H1 (cell line): ENCODE results near the gene MBP. TPM values are rescaled to one million over a fixed set of nuclear protein-coding genes. Genes with fewer than 3 reads are reported as not detected.

Source experiments
- CTCF ChIA-PET: fragments of 300-600 bp; sonication (Branson Sonifier 250); formaldehyde crosslinking; loops from one replicate; lab custom pipeline; 2021; ENCODE audit not compliant: partially characterized antibody; lab: Charles Lee
- POLR2A ChIA-PET: fragments of 300-600 bp; sonication (Branson Sonifier 250); formaldehyde crosslinking; loops from one replicate; lab custom pipeline; 2021; ENCODE audit warnings: inconsistent platforms; ENCODE audit not compliant: partially characterized antibody; lab: Charles Lee
- DNase-seq, 2 experiments: peaks; one replicate each; pipeline versions ENCODE4 v3.0.0 to v3.0.0-alpha.2; 2010 to 2022; ENCODE audit warnings: low spot score in 2 of 2, low read depth in 1 of 2, mixed read lengths in 1 of 2
- FAIRE-seq: peaks from 2 replicates; lab custom pipeline; 2011; peaks lifted over from hg19 to GRCh38; lab: Jason Lieb, UNC
- H2AFZ ChIP-seq: 2 replicates; pipeline ENCODE4 v1.8.1; 2012; ENCODE audit warnings: low read length, inconsistent platforms
- H2AK5ac ChIP-seq: 2 replicates; pipeline ENCODE4 v1.6.1; 2013; ENCODE audit warnings: low read depth, low read length
- H2BK120ac ChIP-seq: replicated peaks from 2 replicates; pipeline ENCODE3; 2013; ENCODE audit warnings: low read depth, low read length, inconsistent platforms
- H2BK12ac ChIP-seq: 2 replicates; pipeline ENCODE4 v1.6.1; 2013; ENCODE audit warnings: low read depth, low read length
- H2BK15ac ChIP-seq: 2 replicates; pipeline ENCODE4 v1.6.1; 2013; ENCODE audit warnings: low read length
- H2BK20ac ChIP-seq: 2 replicates; pipeline ENCODE4 v1.6.1; 2013; ENCODE audit warnings: low read length
- H2BK5ac ChIP-seq: 2 replicates; pipeline ENCODE4 v1.6.1; 2013; ENCODE audit warnings: low read depth, low read length
- H3K14ac ChIP-seq: 2 replicates; pipeline ENCODE4 v1.6.1; 2013; ENCODE audit warnings: inconsistent platforms; ENCODE audit not compliant: insufficient read length
- H3K18ac ChIP-seq: 2 replicates; pipeline ENCODE4 v1.6.1; 2013; ENCODE audit warnings: low read length; ENCODE audit errors: extremely low read depth
- H3K23ac ChIP-seq: 2 replicates; pipeline ENCODE4 v1.6.1; 2013; ENCODE audit warnings: inconsistent platforms; ENCODE audit not compliant: insufficient read length
- H3K23me2 ChIP-seq: 2 replicates; pipeline ENCODE4 v1.6.1; 2013; ENCODE audit warnings: low read depth, low read length
- H3K27ac ChIP-seq: 2 replicates; pipeline ENCODE4 v1.6.1; 2011; ENCODE audit warnings: low read depth, low read length, inconsistent platforms
- H3K27me3 ChIP-seq, 4 experiments: replicated peaks in 1 of 4; 1 replicate in 1 of 4; 2 replicates in 3 of 4; pipeline versions ENCODE4 v1.6.1 to v1.8.1; 2011 to 2013; ENCODE audit warnings: low read length in 3 of 4, mild to moderate bottlenecking in 3 of 4, inconsistent platforms in 2 of 4, mixed read lengths in 2 of 4, moderate library complexity in 1 of 4; ENCODE audit not compliant: control insufficient read depth in 3 of 4, insufficient read depth in 3 of 4; ENCODE audit errors: extremely low read depth in 1 of 4
- H3K36me3 ChIP-seq, 4 experiments: 2 replicates each; pipeline versions ENCODE4 v1.6.1 to v1.8.1; 2011 to 2013; ENCODE audit warnings: mild to moderate bottlenecking in 4 of 4, low read length in 3 of 4, moderate library complexity in 2 of 4, control low read depth in 1 of 4, inconsistent platforms in 1 of 4; ENCODE audit not compliant: insufficient read depth in 4 of 4, control insufficient read depth in 2 of 4
- H3K4ac ChIP-seq: replicated peaks from 2 replicates; pipeline ENCODE3; 2013; ENCODE audit warnings: low read length, low read depth, mixed read lengths, inconsistent platforms; ENCODE audit not compliant: insufficient read length
- H3K4me1 ChIP-seq, 4 experiments: replicated peaks in 1 of 4; 1 replicate in 1 of 4; 2 replicates in 3 of 4; pipeline versions ENCODE4 v1.6.1 to v1.8.1; 2011 to 2013; ENCODE audit warnings: low read length in 3 of 4, inconsistent platforms in 2 of 4, mixed read lengths in 1 of 4; ENCODE audit not compliant: insufficient read depth in 4 of 4, control insufficient read depth in 3 of 4
- H3K4me2 ChIP-seq, 2 experiments: 2 replicates each; pipeline versions ENCODE4 v1.6.1 to v1.8.1; 2011 to 2013; ENCODE audit warnings: low read depth in 2 of 2, low read length in 2 of 2, control low read depth in 1 of 2, inconsistent platforms in 1 of 2, mild to moderate bottlenecking in 1 of 2; ENCODE audit not compliant: insufficient read depth in 1 of 2
- H3K4me3 ChIP-seq, 4 experiments: fragments of 200-600, 300-600 bp in 1 of 4; sonication (generic), shearing (Covaris generic), sonication (Bioruptor Twin) in 1 of 4; 2 replicates each; pipeline versions ENCODE4 v1.5.1 to v1.8.1; 2011 to 2016; ENCODE audit warnings: low read length in 4 of 4, low read depth in 3 of 4, control low read depth in 2 of 4, inconsistent platforms in 2 of 4, mild to moderate bottlenecking in 2 of 4, mixed read lengths in 1 of 4, moderate library complexity in 1 of 4; ENCODE audit not compliant: insufficient read depth in 2 of 4; ENCODE audit errors: extremely low read depth in 1 of 4
- H3K56ac ChIP-seq: replicated peaks from 2 replicates; pipeline ENCODE3; 2013; ENCODE audit warnings: low read depth, mild to moderate bottlenecking, mixed read lengths, low read length, inconsistent platforms; ENCODE audit not compliant: insufficient read length
- H3K79me1 ChIP-seq: 2 replicates; pipeline ENCODE4 v1.6.1; 2013; ENCODE audit warnings: low read depth, low read length, control low read depth
- H3K79me2 ChIP-seq, 2 experiments: 2 replicates each; pipeline versions ENCODE4 v1.6.1 to v1.8.1; 2012 to 2013; ENCODE audit warnings: low read length in 2 of 2, mild to moderate bottlenecking in 2 of 2, inconsistent platforms in 1 of 2; ENCODE audit not compliant: insufficient read depth in 2 of 2, control insufficient read depth in 1 of 2
- H3K9ac ChIP-seq, 4 experiments: replicated peaks in 1 of 4; 1 replicate in 1 of 4; 2 replicates in 3 of 4; pipeline versions ENCODE4 v1.6.1 to v1.8.1; 2011 to 2013; ENCODE audit warnings: low read depth in 3 of 4, low read length in 3 of 4, control low read depth in 2 of 4, mild to moderate bottlenecking in 2 of 4, moderate library complexity in 2 of 4, inconsistent platforms in 1 of 4; ENCODE audit errors: extremely low read depth in 1 of 4
- H3K9me3 ChIP-seq, 2 experiments: 2 replicates each; pipeline versions ENCODE4 v1.6.1 to v1.8.1; 2012 to 2013; ENCODE audit warnings: mild to moderate bottlenecking in 2 of 2, moderate library complexity in 2 of 2, control low read depth in 1 of 2, inconsistent platforms in 1 of 2, low read depth in 1 of 2, low read length in 1 of 2, mixed read lengths in 1 of 2; ENCODE audit not compliant: insufficient read depth in 2 of 2
- H4K20me1 ChIP-seq, 2 experiments: replicated peaks in 1 of 2; 2 replicates each; pipeline versions ENCODE3 to v1.8.1; 2011 to 2013; ENCODE audit warnings: inconsistent platforms in 2 of 2, low read length in 2 of 2, mild to moderate bottlenecking in 1 of 2; ENCODE audit not compliant: insufficient read depth in 2 of 2, control insufficient read depth in 1 of 2
- H4K5ac ChIP-seq: 2 replicates; pipeline ENCODE4 v1.6.1; 2013; ENCODE audit warnings: low read length, low read depth, mixed read lengths, inconsistent platforms; ENCODE audit not compliant: insufficient read length
- H4K8ac ChIP-seq: 2 replicates; pipeline ENCODE4 v1.8.0; 2013; ENCODE audit warnings: mild to moderate bottlenecking, moderate library complexity, low read length, inconsistent platforms; ENCODE audit not compliant: insufficient read depth; ENCODE audit errors: extremely low read depth
- H4K91ac ChIP-seq: replicated peaks from 2 replicates; pipeline ENCODE3; 2013; ENCODE audit warnings: low read length, mixed read lengths, inconsistent platforms; ENCODE audit not compliant: insufficient read length
- CTBP2 ChIP-seq: IDR thresholded peaks from 2 replicates; pipeline ENCODE4 v1.7.0; 2011; ENCODE audit warnings: borderline replicate concordance, mild to moderate bottlenecking, moderate library complexity, mixed read lengths, low read length; ENCODE audit not compliant: insufficient read depth, insufficient read length
- EZH2 ChIP-seq: fragments of 200-600 bp; sonication (generic); IDR thresholded peaks from 2 replicates; pipeline ENCODE4 v1.7.1; 2012; ENCODE audit warnings: low read depth, mild to moderate bottlenecking, moderate library complexity, low read length, inconsistent platforms; ENCODE audit not compliant: severe bottlenecking
- JUN ChIP-seq: IDR thresholded peaks from 2 replicates; pipeline ENCODE4 v1.6.1; 2011; ENCODE audit warnings: low read depth, mild to moderate bottlenecking, improper control_type of control experiment, low read length
- SIX5 ChIP-seq: IDR thresholded peaks from 2 replicates; pipeline ENCODE4 v1.6.1; 2011; ENCODE audit warnings: mild to moderate bottlenecking, low read depth, low read length
- SP1 ChIP-seq: IDR thresholded peaks from 2 replicates; pipeline ENCODE4 v1.6.1; 2011; ENCODE audit warnings: low read depth, low read length
- SP4 ChIP-seq: IDR thresholded peaks from 2 replicates; pipeline ENCODE4 v1.6.1; 2012; ENCODE audit warnings: low read length, inconsistent platforms
- TEAD4 ChIP-seq: IDR thresholded peaks from 2 replicates; pipeline ENCODE4 v1.6.1; 2012; ENCODE audit warnings: low read depth, low read length, inconsistent platforms, mixed read lengths
- WGBS, 2 experiments: shearing (Covaris generic) in 1 of 2; methylation state at CpG; one replicate each; pipeline versions ENCODE4 v1.1.6 to v1.1.7; 2013 to 2015; ENCODE audit warnings: low lambda C conversion rate in 2 of 2, mixed read lengths in 2 of 2, inconsistent platforms in 1 of 2, low coverage in 1 of 2, missing lambda C conversion rate in 1 of 2; ENCODE audit not compliant: insufficient replicate concordance in 2 of 2, insufficient coverage in 1 of 2, insufficient read length in 1 of 2; ENCODE audit errors: extremely low coverage in 1 of 2, missing lambda C conversion rate in 1 of 2; 5-methylcytosine and 5-hydroxymethylcytosine counted together
- polyA plus RNA-seq, 7 experiments: library from polyadenylated mRNA; depleted of rRNA in 3 of 7; stranded (reverse) in 5 of 7; unstranded in 2 of 7; fragments of >200 nt in 5 of 7; fragments of 200-250 nt in 2 of 7; gene quantifications; 1 replicate in 5 of 7; 2 replicates in 1 of 7; 4 replicates in 1 of 7; pipeline versions ENCODE4 v1.2.1 to v1.2.3, GENCODE V29; 2011 to 2013; ENCODE audit warnings: missing spikeins in 2 of 7, mixed read lengths in 2 of 7
- total RNA-seq: library from RNA; stranded (reverse); fragmentation: NEBNext Ultra II Directional; extraction: Animal tissue kit (Norgen Biotek cat#: 25700); gene quantifications from 2 replicates; pipeline ENCODE4 v1.2.1, GENCODE V29; 2021
- TF ChIP-seq, protein P1 (sequence below): IDR thresholded peaks from 2 replicates; pipeline ENCODE4 v1.6.1; 2012; ENCODE audit warnings: low read length, inconsistent platforms

MBP gene
- total and polyA plus RNA-seq, 2 of the 8 experiments (the other 6 are each of a cell fraction or from before 2014, with no cell fraction given), result 7.7 to 19.2 TPM

GRCh38 chr18:76953156-76953555 is 179.4 kb downstream of the MBP start:
- H3K4me3 ChIP-seq, result no peak overlapping the region
- no peak overlapping the region for H3K18ac ChIP-seq
- H2BK20ac ChIP-seq, result no peak overlapping the region
- H3K4me2 ChIP-seq, result no peak overlapping the region
- H3K14ac ChIP-seq, result no peak overlapping the region
- H4K91ac ChIP-seq, result no peak overlapping the region
- H3K4ac ChIP-seq, result no peak overlapping the region
- no peak overlapping the region for H3K56ac ChIP-seq
- no peak overlapping the region for H4K5ac ChIP-seq
- no peak overlapping the region for H2BK120ac ChIP-seq
- no peak for DNase-seq
- H2AK5ac ChIP-seq, result no peak overlapping the region
- H3K79me1 ChIP-seq, result no peaks in the 10 kb centered on the region
- peaks cover 0 to 4% of the 10 kb centered on the region in 2 experiments for H4K20me1 ChIP-seq
- H3K27ac ChIP-seq, result no peak overlapping the region
- H3K23me2 ChIP-seq, result no peaks in the 10 kb centered on the region
- no peaks in the 10 kb centered on the region for H3K9me3 ChIP-seq
- H2AFZ ChIP-seq, result no peak overlapping the region
- H2BK12ac ChIP-seq, result no peak overlapping the region
- H2BK5ac ChIP-seq, result no peak overlapping the region
- H3K27me3 ChIP-seq, result no peaks in the 10 kb centered on the region
- H3K4me1 ChIP-seq, result 0 out of 7 replicates have a peak, but pooled peaks cover 0 to 2% (median 0%) of the 10 kb centered on the region in 4 experiments
- FAIRE-seq, result no peak
- no peak overlapping the region for H3K23ac ChIP-seq
- H3K9ac ChIP-seq, result no peak overlapping the region
- H3K36me3 ChIP-seq, result peaks cover 0 to 9% (median 3%) of the 10 kb centered on the region in 4 experiments; a peak in 5 of 8 replicates
- no peak overlapping the region for H4K8ac ChIP-seq
- no peak overlapping the region for H2BK15ac ChIP-seq
- ChIA-PET CTCF (interaction anchor here (0.9 to 3.3 kb wide), 5 partner anchors 9 to 109 kb away, joined by 3 to 24 read pairs (median 4); no protein-coding TSS in a partner anchor), POLR2A (interaction anchor here (1.7 kb wide), 1 partner anchor 12 kb away, joined by 3 read pairs; no protein-coding TSS in a partner anchor)
- 77% methylated on average over 6 of the region's 6 CpGs; no CpG with 5 or more reads in 1 of the 2 experiments for WGBS, 2 experiments
- no peaks in the 10 kb centered on the region for H3K79me2 ChIP-seq
- no peak for TF ChIP-seq SP1
- no peak for TF ChIP-seq CTBP2
- no peak for TF ChIP-seq JUN
- no peak for TF ChIP-seq SP4
- TF ChIP-seq TEAD4, result no peak
- no peak for TF ChIP-seq EZH2
- no peak for TF ChIP-seq SIX5
- TF ChIP-seq, protein P1, sequence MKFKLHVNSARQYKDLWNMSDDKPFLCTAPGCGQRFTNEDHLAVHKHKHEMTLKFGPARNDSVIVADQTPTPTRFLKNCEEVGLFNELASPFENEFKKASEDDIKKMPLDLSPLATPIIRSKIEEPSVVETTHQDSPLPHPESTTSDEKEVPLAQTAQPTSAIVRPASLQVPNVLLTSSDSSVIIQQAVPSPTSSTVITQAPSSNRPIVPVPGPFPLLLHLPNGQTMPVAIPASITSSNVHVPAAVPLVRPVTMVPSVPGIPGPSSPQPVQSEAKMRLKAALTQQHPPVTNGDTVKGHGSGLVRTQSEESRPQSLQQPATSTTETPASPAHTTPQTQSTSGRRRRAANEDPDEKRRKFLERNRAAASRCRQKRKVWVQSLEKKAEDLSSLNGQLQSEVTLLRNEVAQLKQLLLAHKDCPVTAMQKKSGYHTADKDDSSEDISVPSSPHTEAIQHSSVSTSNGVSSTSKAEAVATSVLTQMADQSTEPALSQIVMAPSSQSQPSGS, result no peak
